Esophagus squamous epithelium (tissue), 4 donors: ENCODE measurements around the gene PNO1.

Source experiments
- POLR2A ChIP-seq, 4 donors: fragments of 450-650 bp; IDR thresholded peaks; one replicate each; pipeline ENCODE4 v1.6.1; 2017; ENCODE audit warnings: antibody characterized with exemption in 4 of 4, mild to moderate bottlenecking in 4 of 4, moderate library complexity in 3 of 4
- TF ChIP-seq, protein P1 (sequence below), 6 experiments: fragments of 450-650 bp in 4 of 6; fragments of 200-600 bp in 2 of 6; sonication (generic) in 2 of 6; IDR thresholded peaks; one replicate each; pipeline ENCODE4 v1.5.1; 2016 to 2019; ENCODE audit warnings: antibody characterized with exemption in 6 of 6, mild to moderate bottlenecking in 4 of 6, moderate library complexity in 4 of 6

DNA sequence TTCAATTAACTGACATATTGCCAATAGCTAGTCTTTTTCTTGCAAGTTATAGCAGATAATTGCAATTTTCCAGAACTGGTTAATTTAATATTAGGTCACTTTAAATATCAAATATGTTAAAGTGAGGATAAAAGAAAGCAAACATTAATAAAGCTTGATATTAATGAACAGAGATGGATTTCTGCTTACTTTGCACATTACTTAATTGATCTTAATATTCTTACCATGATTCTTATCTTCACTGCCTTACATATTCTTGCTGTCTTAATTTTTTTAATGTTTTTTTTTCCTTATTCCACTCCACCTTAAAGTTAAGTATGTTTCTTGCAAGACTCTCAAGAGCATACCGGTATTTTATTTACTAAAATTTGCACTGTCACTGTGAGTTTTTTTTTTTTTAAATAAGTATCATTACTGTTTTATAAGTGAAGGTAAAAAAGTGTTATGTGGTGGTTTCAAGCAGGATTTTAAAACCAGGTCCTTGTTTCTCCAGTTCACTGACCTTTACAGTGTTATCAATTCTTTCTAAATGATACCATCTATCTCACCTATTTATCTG lies 60.7 kb downstream of the PNO1 start:
- TF ChIP-seq, protein P1, sequence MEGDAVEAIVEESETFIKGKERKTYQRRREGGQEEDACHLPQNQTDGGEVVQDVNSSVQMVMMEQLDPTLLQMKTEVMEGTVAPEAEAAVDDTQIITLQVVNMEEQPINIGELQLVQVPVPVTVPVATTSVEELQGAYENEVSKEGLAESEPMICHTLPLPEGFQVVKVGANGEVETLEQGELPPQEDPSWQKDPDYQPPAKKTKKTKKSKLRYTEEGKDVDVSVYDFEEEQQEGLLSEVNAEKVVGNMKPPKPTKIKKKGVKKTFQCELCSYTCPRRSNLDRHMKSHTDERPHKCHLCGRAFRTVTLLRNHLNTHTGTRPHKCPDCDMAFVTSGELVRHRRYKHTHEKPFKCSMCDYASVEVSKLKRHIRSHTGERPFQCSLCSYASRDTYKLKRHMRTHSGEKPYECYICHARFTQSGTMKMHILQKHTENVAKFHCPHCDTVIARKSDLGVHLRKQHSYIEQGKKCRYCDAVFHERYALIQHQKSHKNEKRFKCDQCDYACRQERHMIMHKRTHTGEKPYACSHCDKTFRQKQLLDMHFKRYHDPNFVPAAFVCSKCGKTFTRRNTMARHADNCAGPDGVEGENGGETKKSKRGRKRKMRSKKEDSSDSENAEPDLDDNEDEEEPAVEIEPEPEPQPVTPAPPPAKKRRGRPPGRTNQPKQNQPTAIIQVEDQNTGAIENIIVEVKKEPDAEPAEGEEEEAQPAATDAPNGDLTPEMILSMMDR (IDR thresholded peaks at IDR 0.05), result no peak
- TF ChIP-seq POLR2A (IDR thresholded peaks at IDR 0.05), result no peak
